Stimulated activated CD8-positive, alpha-beta memory T cell treated with anti-CD3 and anti-CD28 coated beads, Interleukin-2, amount 100 ng/mL, for 48 hours (primary cell): ENCODE data around the gene LCP2.

Experiments used
- DNase-seq, 2 donors: peaks; one replicate each; pipeline ENCODE4 v3.0.0-alpha.2; 2020; ENCODE audit warnings: low read depth in 2 of 2

LCP2 gene

GRCh38 chr5:170273968-170274710 is 23.4 kb downstream of the LCP2 start:
- peak in 1 of 2 donors; percentile 52 for DNase-seq

- DNase-seq = no peak
Measured at GRCh38 chr5:170270293-170271069, 27.1 kb downstream of the LCP2 start.

- no peak for DNase-seq
Measured at GRCh38 chr5:170269579-170269978, 28.0 kb downstream of the LCP2 start.

GRCh38 chr5:170268884-170269283 is 28.7 kb downstream of the LCP2 start:
- DNase-seq = no peak

GRCh38 chr5:170268153-170268689 is 29.4 kb downstream of the LCP2 start:
- no peak for DNase-seq

GRCh38 chr5:170267431-170268152 is 30.0 kb downstream of the LCP2 start:
- DNase-seq = peak; percentile 61 to 68

GRCh38 chr5:170266570-170267381 is 30.8 kb downstream of the LCP2 start:
- DNase-seq = no peak

- DNase-seq = no peak
Measured at GRCh38 chr5:170265522-170265921, 32.1 kb downstream of the LCP2 start.

- no peak for DNase-seq
Measured at GRCh38 chr5:170263906-170264305, 33.7 kb downstream of the LCP2 start.

- no peak for DNase-seq
Measured at GRCh38 chr5:170262061-170263045, 35.2 kb downstream of the LCP2 start.

- no peak for DNase-seq
Measured at GRCh38 chr5:170261528-170262043, 36.0 kb downstream of the LCP2 start.

- no peak for DNase-seq
Measured at GRCh38 chr5:170257370-170257769, 40.2 kb downstream of the LCP2 start.

- DNase-seq = no peak
Measured at GRCh38 chr5:170256571-170256970, 41.0 kb downstream of the LCP2 start.

- DNase-seq = no peak
Measured at GRCh38 chr5:170254056-170254455, 43.5 kb downstream of the LCP2 start.

- no peak for DNase-seq
Measured at GRCh38 chr5:170252720-170253350, 44.7 kb downstream of the LCP2 start.

- DNase-seq = no peak
Measured at GRCh38 chr5:170252109-170252508, 45.5 kb downstream of the LCP2 start.

GRCh38 chr5:170251462-170251861 is 46.1 kb downstream of the LCP2 start:
- no peak for DNase-seq

GRCh38 chr5:170250810-170251317 is 46.7 kb downstream of the LCP2 start:
- no peak for DNase-seq

GRCh38 chr5:170249355-170249754 is 48.2 kb downstream of the LCP2 start:
- DNase-seq = no peak
